ENCODE results near the gene GPC5.
"Not testable (repeated sequence)": the region's sequence is repeated elsewhere in the genome, so short reads cannot be mapped to it uniquely, and the experiment has no call there.

Gene GPC5

GRCh38 chr13:91368676-91369440, 29.6 kb upstream of the GPC5 start:
- DNase-seq (ENCODE audit: low read depth) = no peak

- no peak for DNase-seq (ENCODE audit: low read depth)
Measured at GRCh38 chr13:91369441-91369831, 29.0 kb upstream of the GPC5 start.

GRCh38 chr13:91370501-91370900, 27.9 kb upstream of the GPC5 start:
- DNase-seq (ENCODE audit: low read depth) = no peak

GRCh38 chr13:91372911-91373310, 25.5 kb upstream of the GPC5 start:
- no peak for DNase-seq (ENCODE audit: low read depth)

- no peak for DNase-seq (ENCODE audit: low read depth)
Measured at GRCh38 chr13:91375116-91375729, 23.2 kb upstream of the GPC5 start.

- DNase-seq (ENCODE audit: low read depth) = no peak
Measured at GRCh38 chr13:91381371-91381770, 17.1 kb upstream of the GPC5 start.

- DNase-seq (ENCODE audit: low read depth) = no peak
Measured at GRCh38 chr13:91383836-91384235, 14.6 kb upstream of the GPC5 start.

GRCh38 chr13:91384896-91385295, 13.5 kb upstream of the GPC5 start:
- no peak for DNase-seq (ENCODE audit: low read depth)

GRCh38 chr13:91389186-91389585, 9.2 kb upstream of the GPC5 start:
- DNase-seq (ENCODE audit: low read depth) = no peak

GRCh38 chr13:91397595-91397994, 826 bp upstream of the GPC5 start:
- no peak for DNase-seq (ENCODE audit: low read depth)

GRCh38 chr13:91399189-91400062, 1.0 kb downstream of the GPC5 start:
- DNase-seq (ENCODE audit: low read depth) = no peak

- DNase-seq (ENCODE audit: low read depth) = no peak
Measured at GRCh38 chr13:91400063-91400399, 1.6 kb downstream of the GPC5 start.

GRCh38 chr13:91400671-91401070, 2.2 kb downstream of the GPC5 start:
- DNase-seq (ENCODE audit: low read depth) = no peak

GRCh38 chr13:91401920-91402319, 3.5 kb downstream of the GPC5 start:
- no peak for DNase-seq (ENCODE audit: low read depth)

GRCh38 chr13:91405240-91405639, 6.8 kb downstream of the GPC5 start:
- no peak for DNase-seq (ENCODE audit: low read depth)

GRCh38 chr13:91406619-91407018, 8.2 kb downstream of the GPC5 start:
- no peak for DNase-seq (ENCODE audit: low read depth)

GRCh38 chr13:91408971-91409370, 10.6 kb downstream of the GPC5 start:
- no peak for DNase-seq (ENCODE audit: low read depth)

- not testable (repeated sequence) for DNase-seq (ENCODE audit: low read depth)
Measured at GRCh38 chr13:91416579-91416978, 18.2 kb downstream of the GPC5 start.

- DNase-seq (ENCODE audit: low read depth) = no peak
Measured at GRCh38 chr13:91417660-91418325, 19.4 kb downstream of the GPC5 start.

- DNase-seq (ENCODE audit: low read depth) = no peak
Measured at GRCh38 chr13:91426913-91427312, 28.5 kb downstream of the GPC5 start.

GRCh38 chr13:91438674-91439073, 40.3 kb downstream of the GPC5 start:
- not testable (repeated sequence) for DNase-seq (ENCODE audit: low read depth)

GRCh38 chr13:91450913-91451312, 52.5 kb downstream of the GPC5 start:
- DNase-seq (ENCODE audit: low read depth) = no peak
